ENCODE measurements around the gene BNIP5. TPM values are rescaled to one million over a fixed set of nuclear protein-coding genes. Genes with fewer than 3 reads are reported as not detected.

BNIP5 gene
- total RNA-seq, 1 donor: not detected

GRCh38 chr6:36273067-36273466, 63.6 kb downstream of the BNIP5 start:
- no peak for DNase-seq (ENCODE audit: low read depth)
- no peak for TF ChIP-seq CTCF (IDR thresholded peaks at IDR 0.05; ENCODE audit: insufficient read depth, low read depth, low read length)
- H3K4me3 ChIP-seq (ENCODE audit: low read depth, low read length): no peak overlapping the region

GRCh38 chr6:36272234-36272633, 64.5 kb downstream of the BNIP5 start:
- TF ChIP-seq CTCF (IDR thresholded peaks at IDR 0.05; ENCODE audit: insufficient read depth, low read depth, low read length): no peak

GRCh38 chr6:36269834-36270705, 66.6 kb downstream of the BNIP5 start, which contains the start of gene PNPLA1:
Gene PNPLA1, plus strand, starts transcription at chr6:36270060. Its CDS starts 400 bp downstream, at chr6:36270460.
- DNase-seq (ENCODE audit: low read depth): no peak
- TF ChIP-seq CTCF (IDR thresholded peaks at IDR 0.05; ENCODE audit: insufficient read depth, low read depth, low read length): no peak
- H3K4me3 ChIP-seq (ENCODE audit: low read depth, low read length): no peak within 1 kb of the TSS

More at GRCh38 chr6:36272234-36272633, 64.5 kb downstream of the BNIP5 start:
- no peak for DNase-seq (ENCODE audit: low read depth)
- no peak overlapping the region for H3K4me3 ChIP-seq (ENCODE audit: low read depth, low read length)

- no peak overlapping the region for H3K4me3 ChIP-seq (ENCODE audit: low read depth, low read length)
- TF ChIP-seq CTCF (IDR thresholded peaks at IDR 0.05; ENCODE audit: insufficient read depth, low read depth, low read length): no peak
- DNase-seq (ENCODE audit: low read depth): peak; percentile 23
These were observed 68.0 kb downstream of the BNIP5 start for GRCh38 chr6:36268478-36269275.

GRCh38 chr6:36267731-36268477, 68.8 kb downstream of the BNIP5 start:
- no peak for TF ChIP-seq CTCF (IDR thresholded peaks at IDR 0.05; ENCODE audit: insufficient read depth, low read depth, low read length)
- no peak overlapping the region for H3K4me3 ChIP-seq (ENCODE audit: low read depth, low read length)
- no peak for DNase-seq (ENCODE audit: low read depth)

GRCh38 chr6:36266913-36267644, 69.6 kb downstream of the BNIP5 start:
- no peak for TF ChIP-seq CTCF (IDR thresholded peaks at IDR 0.05; ENCODE audit: insufficient read depth, low read depth, low read length)
- no peak overlapping the region for H3K4me3 ChIP-seq (ENCODE audit: low read depth, low read length)
- peak; percentile 41 for DNase-seq (ENCODE audit: low read depth)
